Stimulated activated effector memory CD8-positive, alpha-beta T cell treated with anti-CD3 and anti-CD28 coated beads, Interleukin-12 subunit alpha, Interleukin-12 subunit beta, amount 100 ng/mL, for 72 hours (primary cell): Measurements from ENCODE around the gene CD302.
"Not testable (repeated sequence)": the region's sequence is repeated elsewhere in the genome, so short reads cannot be mapped to it uniquely, and the experiment has no call there.

ENCODE experiments used
- ATAC-seq: fragments of 150-1000 bp; cut with Tn5 transposase; 2 replicates; pipeline ENCODE4 v1.10.0; 2021
- DNase-seq, 2 donors: peaks; one replicate each; pipeline ENCODE4 v3.0.0; 2021 to 2022; ENCODE audit warnings: low spot score in 2 of 2
- H3K27ac Mint-ChIP-seq: one replicate; pipeline ENCODE4 v1.8.0; 2022; ENCODE audit warnings: mild to moderate bottlenecking, mixed read lengths
- H3K36me3 Mint-ChIP-seq: one replicate; pipeline ENCODE4 v1.8.0; 2022; ENCODE audit warnings: mild to moderate bottlenecking, mixed read lengths
- H3K4me1 Mint-ChIP-seq: one replicate; pipeline ENCODE4 v1.8.0; 2022; ENCODE audit warnings: mixed read lengths
- H3K4me3 Mint-ChIP-seq: one replicate; pipeline ENCODE4 v1.8.0; 2022; ENCODE audit warnings: mild to moderate bottlenecking, mixed read lengths
- H3K9me3 Mint-ChIP-seq: one replicate; pipeline ENCODE4 v1.8.0; 2022; ENCODE audit warnings: mixed read lengths

The CD302 gene

DNA sequence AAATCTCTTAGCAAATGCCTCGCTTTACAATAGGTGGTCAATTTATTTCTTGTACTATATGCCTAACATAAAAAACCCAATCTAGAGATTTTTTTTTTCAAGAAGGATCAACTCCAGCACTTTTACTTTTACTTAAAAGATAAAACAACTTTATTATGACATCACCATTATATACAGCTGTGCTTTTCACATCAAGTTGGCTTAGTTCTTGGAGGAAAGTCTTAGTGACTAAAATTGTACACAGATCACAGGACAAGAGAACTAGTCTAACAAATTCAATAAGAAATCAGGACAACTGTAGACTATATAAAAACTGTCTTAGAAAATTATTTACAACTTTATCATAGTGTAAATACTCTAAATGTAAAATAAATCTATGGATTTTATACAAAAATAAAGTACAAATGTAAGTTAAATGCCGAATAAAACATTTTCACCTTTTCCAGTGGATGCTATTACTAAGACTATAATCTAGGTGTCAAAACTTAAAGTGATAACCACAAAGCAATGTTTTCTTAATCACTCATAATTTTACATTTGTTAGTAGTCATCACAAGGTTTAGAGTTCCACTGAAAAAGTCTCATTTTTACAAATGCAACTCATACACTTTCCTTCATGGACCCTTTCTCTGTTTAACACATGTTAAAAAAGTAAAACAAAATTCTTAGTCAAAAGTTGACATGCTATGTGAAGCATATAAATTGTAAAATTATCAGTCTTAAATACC is 5.4 kb upstream of the CD302 start:
- Mint-ChIP-seq H3K4me3 (no peak overlapping the region), H3K9me3 (no peaks in the 10 kb centered on the region), H3K36me3 (peaks cover 37% of the 10 kb centered on the region), H3K27ac (no peak overlapping the region), H3K4me1 (peaks cover 5% of the 10 kb centered on the region)
- no peak for DNase-seq
- peak; percentile 86 for ATAC-seq

DNA sequence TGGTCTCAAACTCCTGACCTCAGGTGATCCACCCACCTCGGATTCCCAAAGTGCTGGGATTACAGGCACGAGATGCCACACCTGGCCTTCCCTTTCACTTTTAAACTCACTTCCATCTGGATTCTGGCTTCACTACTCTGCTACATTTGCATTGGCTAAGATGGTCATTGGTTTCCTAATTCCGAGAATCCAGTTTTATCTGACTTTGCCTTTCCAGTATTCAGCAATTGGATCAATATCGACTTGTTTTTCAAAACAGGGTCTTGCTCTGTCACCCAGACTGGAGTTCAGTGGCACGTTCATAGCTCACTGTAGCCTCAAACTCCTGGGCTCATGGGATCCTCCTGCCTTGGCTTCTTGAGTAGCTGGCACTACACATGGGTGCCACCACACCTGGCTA is 4.7 kb upstream of the CD302 start:
- Mint-ChIP-seq H3K36me3 (peaks cover 30% of the 10 kb centered on the region), H3K27ac (no peak overlapping the region), H3K4me1 (peaks cover 6% of the 10 kb centered on the region), H3K4me3 (no peak overlapping the region), H3K9me3 (no peaks in the 10 kb centered on the region)
- DNase-seq (no peak), ATAC-seq (no peak)

DNA sequence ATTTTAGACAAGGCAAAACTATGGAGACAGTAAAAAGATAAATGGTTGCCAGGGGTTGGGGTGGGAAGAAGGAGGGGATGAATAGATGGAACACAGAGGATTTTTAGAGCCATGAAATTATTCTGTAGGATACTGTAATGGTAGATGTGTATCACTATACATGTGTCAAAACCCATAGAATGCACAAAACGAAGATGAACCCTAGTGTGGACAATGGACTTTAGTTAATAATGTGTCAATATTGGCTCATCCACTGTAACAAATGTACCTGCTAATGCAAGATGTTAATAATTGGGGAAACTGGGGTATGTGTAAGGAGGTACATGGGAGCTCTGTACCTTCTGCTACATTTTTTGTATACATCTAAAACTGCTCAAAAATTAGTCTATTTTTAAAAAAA is 1.8 kb upstream of the CD302 start:
- no peak overlapping the region for H3K4me3 Mint-ChIP-seq
- DNase-seq (no peak), ATAC-seq (no peak)
- peaks cover 6% of the 10 kb centered on the region for H3K36me3 Mint-ChIP-seq
- H3K9me3 Mint-ChIP-seq, result no peaks in the 10 kb centered on the region
- peaks cover 6% of the 10 kb centered on the region for H3K4me1 Mint-ChIP-seq
- no peak overlapping the region for H3K27ac Mint-ChIP-seq

DNA sequence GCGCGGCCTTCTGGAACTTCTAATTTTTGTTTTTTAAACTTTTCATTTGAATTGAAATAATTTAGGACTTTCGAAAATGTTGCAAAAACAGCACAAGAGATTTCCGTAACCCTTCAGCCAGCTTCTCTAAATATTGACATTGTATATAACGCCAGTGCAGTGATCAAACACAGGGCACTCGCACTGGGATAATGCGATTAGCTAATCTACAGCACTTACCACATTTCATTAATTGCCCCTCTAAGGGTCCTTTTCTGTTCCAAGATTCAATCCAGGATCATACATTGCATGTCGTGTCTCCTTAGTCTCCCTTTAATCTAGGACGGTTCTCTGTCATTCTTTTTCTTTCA is 343 bp upstream of the CD302 start:
- Mint-ChIP-seq H3K27ac (no peak overlapping the region), H3K36me3 (no peaks in the 10 kb centered on the region), H3K4me3 (peak overlapping the region; percentile 65), H3K9me3 (no peaks in the 10 kb centered on the region), H3K4me1 (peaks cover 6% of the 10 kb centered on the region)
- no peak for ATAC-seq
- no peak for DNase-seq

DNA sequence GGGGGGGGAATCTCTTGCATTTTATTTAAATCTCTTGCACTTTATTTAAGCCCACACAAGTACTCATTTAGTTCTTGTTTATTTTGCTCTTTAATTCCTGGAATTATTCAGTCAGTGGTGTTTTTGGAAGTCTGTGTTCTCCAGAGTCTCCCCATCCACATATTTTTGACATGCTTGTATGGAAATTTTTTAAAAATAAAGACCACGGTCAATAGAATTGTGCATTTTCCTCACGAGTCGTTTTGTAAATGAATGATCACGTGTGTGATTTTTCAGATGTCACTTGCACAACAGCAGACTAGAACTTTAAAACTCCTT is 824 bp downstream of the CD302 start:
- DNase-seq (no peak), ATAC-seq (no peak)
- Mint-ChIP-seq H3K9me3 (no peaks in the 10 kb centered on the region), H3K36me3 (no peaks in the 10 kb centered on the region), H3K27ac (no peak overlapping the region), H3K4me3 (peak overlapping the region; percentile 65), H3K4me1 (peaks cover 6% of the 10 kb centered on the region)

DNA sequence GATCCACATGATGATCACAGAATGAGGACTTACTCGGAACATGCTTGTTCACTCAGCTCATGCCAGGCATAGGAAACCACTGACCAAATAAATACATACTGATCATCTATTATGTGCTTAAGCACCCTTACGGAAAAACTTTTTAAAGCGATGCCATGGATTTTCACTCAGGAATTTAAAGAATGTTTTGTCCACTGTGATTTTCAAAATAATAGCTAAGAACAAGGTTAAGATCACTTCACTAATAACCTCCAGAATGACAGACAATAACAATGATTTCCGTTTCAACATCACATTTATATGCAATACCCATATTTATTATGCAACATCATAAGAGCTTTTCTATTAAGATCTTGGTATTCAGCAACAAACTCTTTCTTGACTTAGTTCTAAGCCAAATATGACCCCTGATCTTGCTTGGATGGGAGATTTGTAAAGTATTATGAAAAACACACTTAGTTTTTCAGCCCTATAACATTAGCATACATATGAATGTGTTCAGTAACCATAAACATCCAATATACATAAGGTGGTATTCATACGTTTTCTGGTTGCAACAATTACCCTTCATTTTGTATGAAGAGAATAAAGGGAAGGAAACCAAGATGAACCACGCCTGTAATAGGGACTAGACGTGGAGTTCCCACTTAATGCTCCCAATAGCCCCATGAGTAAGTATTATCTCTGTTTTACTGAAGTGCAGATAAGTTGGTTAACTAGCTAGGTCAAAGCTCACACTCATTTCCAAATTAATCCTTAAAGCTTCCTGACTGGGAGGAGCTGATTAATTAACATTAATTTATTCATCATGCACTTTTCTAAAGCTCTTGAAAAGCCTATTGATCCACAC is 1.9 kb downstream of the CD302 start:
- H3K4me3 Mint-ChIP-seq, result no peak overlapping the region
- H3K4me1 Mint-ChIP-seq, result peaks cover 6% of the 10 kb centered on the region
- no peak overlapping the region for H3K27ac Mint-ChIP-seq
- H3K36me3 Mint-ChIP-seq, result no peaks in the 10 kb centered on the region
- H3K9me3 Mint-ChIP-seq, result no peaks in the 10 kb centered on the region
- ATAC-seq (no peak), DNase-seq (no peak)

DNA sequence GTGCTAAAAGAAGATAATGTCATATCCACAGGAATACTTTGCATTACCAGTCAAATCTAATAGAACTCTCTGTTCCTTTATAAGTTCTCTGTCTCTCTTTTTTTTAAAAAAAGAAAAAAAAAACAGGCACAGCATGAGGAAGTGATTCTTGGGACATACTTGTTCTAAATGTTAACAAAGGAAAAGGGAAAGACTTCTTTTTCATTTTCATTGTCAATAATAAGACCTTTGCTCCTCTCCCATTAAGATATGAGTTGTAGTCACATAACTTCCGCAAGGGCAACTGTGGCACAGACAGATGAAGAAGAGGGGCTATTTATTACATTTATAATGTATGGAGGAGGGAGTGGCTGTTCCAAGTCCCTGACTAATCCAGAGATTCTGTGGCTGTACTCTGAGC is 4.7 kb downstream of the CD302 start:
- Mint-ChIP-seq H3K9me3 (no peaks in the 10 kb centered on the region), H3K4me1 (peaks cover 8% of the 10 kb centered on the region), H3K4me3 (no peak overlapping the region), H3K36me3 (peaks cover 4% of the 10 kb centered on the region), H3K27ac (no peak overlapping the region)
- ATAC-seq, result no peak
- DNase-seq, result no peak

DNA sequence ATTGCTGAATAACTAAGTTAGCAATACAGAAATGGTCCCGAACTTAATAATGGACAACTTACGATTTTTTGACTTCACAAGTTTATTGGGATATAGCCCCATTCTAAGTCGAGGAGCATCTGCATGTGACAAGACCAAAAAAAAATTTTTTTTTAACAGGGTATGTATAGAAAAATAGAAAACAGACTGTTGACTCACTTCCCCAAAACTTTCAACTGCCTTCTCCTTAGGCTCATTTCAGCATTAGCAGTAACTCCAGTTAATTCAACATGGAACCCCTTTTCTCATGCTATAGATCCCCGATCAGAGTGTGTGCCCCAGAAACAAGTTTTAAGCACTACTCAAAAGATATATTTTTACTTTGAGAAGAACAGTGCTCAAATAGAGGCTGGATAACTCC is 5.4 kb downstream of the CD302 start:
- Mint-ChIP-seq H3K4me1 (peaks cover 8% of the 10 kb centered on the region), H3K4me3 (no peak overlapping the region), H3K9me3 (no peaks in the 10 kb centered on the region), H3K27ac (no peak overlapping the region), H3K36me3 (peaks cover 4% of the 10 kb centered on the region)
- DNase-seq (no peak), ATAC-seq (no peak)

DNA sequence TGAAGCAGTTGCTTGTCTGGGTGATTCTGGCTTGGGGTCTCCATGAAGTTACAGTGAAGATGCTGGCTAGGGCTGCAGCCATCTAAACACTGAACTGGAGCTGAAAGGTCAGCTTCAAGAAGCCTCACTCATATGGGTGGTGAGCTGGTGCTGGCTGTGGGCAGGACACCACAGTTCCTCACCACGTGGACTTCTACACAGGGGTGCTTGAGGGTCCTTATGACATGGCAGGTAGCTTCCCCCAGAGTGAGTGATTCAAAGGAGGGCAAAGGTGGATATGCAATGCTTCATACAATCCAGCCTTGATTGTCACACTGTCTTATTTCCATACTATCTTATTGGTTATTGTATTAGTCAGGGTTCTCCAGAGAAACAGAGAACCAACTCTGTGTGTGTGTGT is 6.0 kb downstream of the CD302 start:
- ATAC-seq (peak; percentile 37), DNase-seq (no peak)
- H3K27ac Mint-ChIP-seq, result no peak overlapping the region
- no peaks in the 10 kb centered on the region for H3K9me3 Mint-ChIP-seq
- peaks cover 4% of the 10 kb centered on the region for H3K36me3 Mint-ChIP-seq
- no peak overlapping the region for H3K4me3 Mint-ChIP-seq
- peaks cover 8% of the 10 kb centered on the region for H3K4me1 Mint-ChIP-seq

DNA sequence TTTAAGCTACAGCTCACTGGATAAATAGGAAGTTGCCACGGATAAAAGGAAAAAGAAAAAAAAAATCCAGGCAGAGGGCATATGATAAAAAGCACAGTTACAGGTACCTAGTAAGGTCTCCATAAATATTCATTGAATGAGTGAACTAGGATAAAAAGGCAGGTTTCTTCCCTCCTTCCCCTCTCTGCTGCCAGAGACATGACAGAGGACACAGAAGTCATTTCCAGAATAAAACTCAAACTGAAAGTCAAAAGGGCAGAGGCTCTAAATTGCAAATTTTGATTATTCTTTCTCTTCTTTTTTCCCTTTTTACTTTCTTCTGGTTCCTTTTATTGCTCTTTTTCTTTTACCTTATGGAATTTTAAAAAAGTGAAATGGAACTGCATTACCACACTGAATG is 7.7 kb downstream of the CD302 start:
- no peak overlapping the region for H3K27ac Mint-ChIP-seq
- no peak overlapping the region for H3K4me3 Mint-ChIP-seq
- peaks cover 4% of the 10 kb centered on the region for H3K36me3 Mint-ChIP-seq
- no peaks in the 10 kb centered on the region for H3K9me3 Mint-ChIP-seq
- DNase-seq (no peak), ATAC-seq (peak; percentile 53)
- peaks cover 8% of the 10 kb centered on the region for H3K4me1 Mint-ChIP-seq

DNA sequence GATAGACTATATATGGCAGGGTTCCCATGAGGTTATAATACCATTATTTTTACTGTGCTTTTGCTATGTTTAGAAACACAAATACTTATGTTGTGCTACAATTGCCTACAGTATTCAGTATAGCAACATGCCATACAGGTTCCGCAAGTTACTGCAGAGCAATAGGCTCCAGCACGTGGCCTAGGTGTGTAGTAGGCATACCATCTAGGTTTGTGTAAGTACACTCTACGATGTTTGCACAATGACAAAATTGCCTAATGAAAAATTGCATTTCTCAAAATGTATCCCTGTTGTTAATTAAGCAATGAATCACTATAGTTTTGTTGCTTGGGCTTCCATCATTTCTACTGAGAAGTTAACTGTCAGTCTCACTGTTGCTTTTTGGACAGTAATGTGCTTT is 9.8 kb downstream of the CD302 start:
- Mint-ChIP-seq H3K9me3 (no peaks in the 10 kb centered on the region), H3K4me1 (peaks cover 8% of the 10 kb centered on the region), H3K36me3 (peaks cover 4% of the 10 kb centered on the region), H3K27ac (no peak overlapping the region), H3K4me3 (no peak overlapping the region)
- no peak for ATAC-seq
- DNase-seq, result no peak

DNA sequence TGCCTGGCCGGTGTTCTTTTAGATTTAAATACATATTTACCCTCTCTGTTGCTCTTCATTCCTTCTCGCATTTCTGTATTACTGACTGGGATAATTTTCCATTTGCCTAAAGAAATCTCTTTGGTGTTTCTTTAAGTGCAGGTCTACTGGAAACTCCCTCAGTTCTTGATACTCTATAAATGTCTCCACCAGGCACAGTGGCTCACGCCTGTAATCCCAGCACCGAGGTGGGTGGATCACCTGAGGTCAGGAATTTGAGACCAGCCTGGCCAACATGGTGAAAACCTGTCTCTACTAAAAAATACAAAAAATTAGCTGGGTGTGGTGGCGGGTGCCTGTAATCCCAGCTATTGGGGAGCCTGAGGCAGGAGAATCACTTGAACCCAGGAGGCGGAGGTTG is 10.4 kb downstream of the CD302 start:
- H3K4me3 Mint-ChIP-seq, H3K9me3 Mint-ChIP-seq, H3K4me1 Mint-ChIP-seq, H3K36me3 Mint-ChIP-seq, ATAC-seq, H3K27ac Mint-ChIP-seq, DNase-seq: not testable (repeated sequence)

DNA sequence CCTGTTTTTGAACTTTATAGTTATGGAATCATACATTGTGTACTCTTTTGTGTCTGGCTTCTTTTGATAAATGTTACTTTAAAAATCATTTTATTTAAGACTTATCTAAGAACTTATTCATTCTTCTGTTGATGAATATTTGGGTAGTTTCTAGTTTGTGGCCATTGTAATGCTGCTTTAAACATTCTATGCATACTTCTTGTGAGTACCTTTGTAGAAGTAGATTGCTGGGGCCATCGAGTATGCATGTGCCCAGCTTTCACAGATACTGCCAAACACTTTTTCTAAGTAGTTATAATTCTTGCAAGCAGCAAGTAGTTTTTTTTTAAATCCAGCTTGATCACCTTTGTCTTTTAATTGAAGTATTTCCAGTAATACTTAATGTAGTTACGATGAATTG is 11.1 kb downstream of the CD302 start:
- Mint-ChIP-seq H3K9me3 (no peaks in the 10 kb centered on the region), H3K4me1 (peaks cover 8% of the 10 kb centered on the region), H3K27ac (no peak overlapping the region), H3K36me3 (peaks cover 4% of the 10 kb centered on the region), H3K4me3 (no peak overlapping the region)
- ATAC-seq, result no peak
- no peak for DNase-seq

DNA sequence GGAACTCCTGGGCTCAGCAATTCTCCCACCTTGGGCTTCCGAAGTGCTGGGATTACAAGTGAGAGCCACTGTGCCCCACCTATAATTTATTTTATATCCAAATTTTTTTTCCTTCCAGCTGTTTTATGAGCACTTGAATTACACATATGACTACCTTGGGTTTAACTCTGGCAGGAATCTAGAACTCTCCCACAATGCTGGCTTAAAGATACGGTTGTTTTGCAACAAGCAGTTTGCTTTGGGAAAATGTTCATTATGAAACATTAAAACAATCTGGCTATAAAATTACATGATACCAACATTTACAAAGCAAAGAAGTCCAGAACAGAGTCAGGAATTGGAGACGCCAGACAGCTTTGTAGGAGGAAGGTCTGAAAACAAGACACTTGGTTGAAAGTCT is 12.8 kb downstream of the CD302 start:
- Mint-ChIP-seq H3K27ac (no peak overlapping the region), H3K9me3 (no peaks in the 10 kb centered on the region), H3K4me3 (no peak overlapping the region), H3K36me3 (peaks cover 5% of the 10 kb centered on the region), H3K4me1 (peaks cover 4% of the 10 kb centered on the region)
- ATAC-seq (no peak), DNase-seq (no peak)

DNA sequence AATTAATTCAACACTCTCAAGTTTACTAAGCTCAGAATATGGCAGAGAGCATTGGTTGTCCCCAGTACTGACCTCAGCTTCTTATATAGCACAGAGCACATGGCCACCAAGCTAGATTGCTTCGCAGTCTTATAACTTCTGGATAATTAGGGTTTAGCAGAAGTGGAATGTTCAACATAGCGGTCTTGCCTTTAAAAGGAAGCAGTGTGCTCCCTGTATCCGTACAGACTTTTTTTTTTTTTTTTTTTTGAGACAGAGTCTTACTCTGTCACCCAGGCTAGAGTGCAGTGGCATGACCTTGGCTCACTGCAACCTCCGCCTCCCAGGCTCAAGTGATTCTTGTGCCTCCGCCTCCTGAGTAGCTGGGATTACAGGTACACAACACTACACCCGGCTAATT is 13.3 kb downstream of the CD302 start:
- H3K27ac Mint-ChIP-seq, H3K4me1 Mint-ChIP-seq, DNase-seq, H3K36me3 Mint-ChIP-seq, H3K4me3 Mint-ChIP-seq, ATAC-seq, H3K9me3 Mint-ChIP-seq: not testable (repeated sequence)

DNA sequence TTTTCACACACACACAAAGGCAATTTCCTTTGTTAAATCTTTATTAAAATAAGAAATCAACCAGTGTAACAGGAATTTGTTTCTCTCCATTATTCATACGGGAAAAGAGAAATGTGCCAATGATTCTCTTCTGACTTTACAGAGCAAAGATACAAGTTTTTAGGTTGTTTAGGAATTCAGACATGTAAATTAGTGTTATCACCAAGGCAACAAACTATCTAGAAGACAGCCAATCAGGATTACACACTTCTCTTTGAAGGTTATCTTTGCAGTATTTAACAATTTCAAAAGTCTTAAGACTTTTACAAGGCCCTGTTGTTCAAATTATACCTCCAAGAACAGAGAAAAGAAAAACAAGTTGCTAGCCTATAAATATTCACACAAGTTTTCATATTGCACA is 14.5 kb downstream of the CD302 start:
- Mint-ChIP-seq H3K4me3 (no peak overlapping the region), H3K36me3 (peaks cover 7% of the 10 kb centered on the region), H3K27ac (no peak overlapping the region), H3K4me1 (no peaks in the 10 kb centered on the region), H3K9me3 (no peaks in the 10 kb centered on the region)
- DNase-seq, result no peak
- no peak for ATAC-seq
